Hepatocyte (in vitro differentiated cells): Measurements from ENCODE around the gene SLC22A23. TPM values are rescaled to one million over a fixed set of nuclear protein-coding genes. Genes with fewer than 3 reads are reported as not detected.

Source experiments
- DNase-seq: peaks from one replicate; pipeline ENCODE4 v3.0.0-alpha.2; 2016; ENCODE audit warnings: low spot score
- H2AFZ ChIP-seq: fragments of 200-600 bp; sonication (generic); 2 replicates; pipeline ENCODE4 v1.6.0; 2016; ENCODE audit warnings: antibody characterized with exemption, mild to moderate bottlenecking
- H3K27ac ChIP-seq: fragments of 200-600 bp; sonication (generic); 2 replicates; pipeline ENCODE4 v1.5.1; 2016; ENCODE audit warnings: mild to moderate bottlenecking
- H3K27me3 ChIP-seq: fragments of 200-600 bp; sonication (generic); 2 replicates; pipeline ENCODE4 v1.6.1; 2016
- H3K36me3 ChIP-seq: fragments of 200-600 bp; sonication (generic); replicated peaks from 2 replicates; pipeline ENCODE4 v1.5.1; 2016; ENCODE audit warnings: low read depth; ENCODE audit not compliant: insufficient read depth
- H3K4me1 ChIP-seq: fragments of 200-600 bp; sonication (generic); 2 replicates; pipeline ENCODE4 v1.5.1; 2016; ENCODE audit warnings: mild to moderate bottlenecking, moderate library complexity; ENCODE audit not compliant: insufficient read depth
- H3K4me2 ChIP-seq: fragments of 200-600 bp; sonication (generic); 2 replicates; pipeline ENCODE4 v1.6.0; 2016
- H3K4me3 ChIP-seq: fragments of 200-600 bp; sonication (generic); 2 replicates; pipeline ENCODE4 v1.5.1; 2016; ENCODE audit warnings: mild to moderate bottlenecking
- H3K79me2 ChIP-seq: fragments of 200-600 bp; sonication (generic); 2 replicates; pipeline ENCODE4 v1.6.0; 2017; ENCODE audit warnings: mild to moderate bottlenecking
- H3K9me2 ChIP-seq: fragments of 200-600 bp; sonication (generic); replicated peaks from 2 replicates; pipeline ENCODE4 v1.6.0; 2017; ENCODE audit warnings: mild to moderate bottlenecking; ENCODE audit not compliant: insufficient read depth
- H3K9me3 ChIP-seq: fragments of 200-600 bp; sonication (generic); 2 replicates; pipeline ENCODE4 v1.5.1; 2016; ENCODE audit warnings: low read depth, mild to moderate bottlenecking
- H4K20me1 ChIP-seq: fragments of 200-600 bp; sonication (generic); 2 replicates; pipeline ENCODE4 v1.6.0; 2016; ENCODE audit warnings: mild to moderate bottlenecking; ENCODE audit not compliant: insufficient read depth, poor library complexity, severe bottlenecking
- EZH2 ChIP-seq: fragments of 200-600 bp; sonication (generic); IDR thresholded peaks from 2 replicates; pipeline ENCODE4 v1.6.1; 2016; ENCODE audit warnings: antibody characterized with exemption, mild to moderate bottlenecking, borderline replicate concordance
- EZH2phosphoT487 ChIP-seq: fragments of 200-600 bp; sonication (generic); IDR thresholded peaks from one replicate; pipeline ENCODE4 v1.6.1; 2018; ENCODE audit warnings: antibody characterized with exemption, mild to moderate bottlenecking, low read depth, moderate library complexity; ENCODE audit not compliant: unreplicated experiment, severe bottlenecking
- WGBS: methylation state at CpG from one replicate; pipeline ENCODE4 v1.1.6; 2016; ENCODE audit warnings: low lambda C conversion rate; ENCODE audit errors: missing lambda C conversion rate; 5-methylcytosine and 5-hydroxymethylcytosine counted together
- polyA plus RNA-seq: library from polyadenylated mRNA; unstranded; fragments of >200 nt; fragmentation: Nextera tagmentation; extraction: Ambion mirVana; gene quantifications from 2 replicates; pipeline ENCODE4 v1.2.1, GENCODE V29; 2016
- total RNA-seq: library from RNA; depleted of rRNA; stranded (reverse); fragments of >200 nt; gene quantifications from 2 replicates; pipeline ENCODE4 v1.2.3, GENCODE V29; 2014
- TF ChIP-seq, protein P1 (sequence below): fragments of 200-600 bp; sonication (generic); IDR thresholded peaks from 2 replicates; pipeline ENCODE4 v1.5.1; 2016; ENCODE audit warnings: antibody characterized with exemption, mild to moderate bottlenecking; ENCODE audit not compliant: poor library complexity

The SLC22A23 gene
- total and polyA plus RNA-seq, 2 experiments from 2014 or later = 14.3 to 14.8 TPM

DNA sequence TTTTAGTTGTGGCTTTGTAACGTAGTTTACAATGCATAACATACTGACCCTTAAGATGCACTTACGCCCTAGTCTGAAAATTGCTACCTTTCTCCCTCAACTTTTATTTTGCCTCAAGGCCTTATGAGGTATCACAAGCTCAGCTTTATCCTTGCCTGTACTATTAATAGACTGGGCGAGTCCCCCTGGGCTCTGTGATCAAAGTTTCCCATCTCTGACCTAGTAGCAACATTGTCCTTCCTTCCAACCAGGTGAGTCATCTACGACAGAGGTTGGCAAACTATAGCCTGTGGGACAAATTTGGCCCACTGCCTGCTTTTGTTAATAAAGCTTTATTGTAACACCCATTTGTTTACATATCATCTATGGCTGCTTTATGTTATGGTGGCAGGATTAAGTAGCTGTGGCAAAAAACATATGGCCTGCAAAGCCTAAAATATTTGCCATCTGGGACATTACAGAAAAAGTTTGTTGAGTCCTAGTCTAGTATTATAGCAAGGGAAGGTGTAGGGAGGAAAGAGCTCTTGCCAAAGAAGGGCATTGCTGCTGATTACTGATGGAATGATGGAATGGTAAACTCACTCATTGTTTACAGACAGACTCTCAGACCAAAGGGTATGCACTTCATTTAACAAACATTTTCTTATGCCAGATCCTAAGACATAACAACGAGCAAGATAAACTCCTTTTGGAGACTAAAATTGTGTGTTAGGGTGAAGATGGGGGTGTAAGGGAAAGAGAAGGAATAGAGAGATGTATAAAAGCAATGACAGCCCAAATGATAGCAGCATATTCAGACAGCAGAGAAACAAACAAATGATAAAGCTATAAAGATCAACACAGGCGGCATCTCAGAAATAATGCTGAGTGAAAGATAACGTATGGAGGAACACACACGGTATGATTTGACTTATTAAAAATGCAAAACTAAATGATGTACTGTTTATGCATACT is 74.2 kb downstream of the SLC22A23 start:
- H3K4me2 ChIP-seq = peak overlapping the region; percentile 32
- peak overlapping the region; percentile 65 for H3K27ac ChIP-seq
- WGBS = 63% methylated on average over 8 of the region's 8 CpGs

DNA sequence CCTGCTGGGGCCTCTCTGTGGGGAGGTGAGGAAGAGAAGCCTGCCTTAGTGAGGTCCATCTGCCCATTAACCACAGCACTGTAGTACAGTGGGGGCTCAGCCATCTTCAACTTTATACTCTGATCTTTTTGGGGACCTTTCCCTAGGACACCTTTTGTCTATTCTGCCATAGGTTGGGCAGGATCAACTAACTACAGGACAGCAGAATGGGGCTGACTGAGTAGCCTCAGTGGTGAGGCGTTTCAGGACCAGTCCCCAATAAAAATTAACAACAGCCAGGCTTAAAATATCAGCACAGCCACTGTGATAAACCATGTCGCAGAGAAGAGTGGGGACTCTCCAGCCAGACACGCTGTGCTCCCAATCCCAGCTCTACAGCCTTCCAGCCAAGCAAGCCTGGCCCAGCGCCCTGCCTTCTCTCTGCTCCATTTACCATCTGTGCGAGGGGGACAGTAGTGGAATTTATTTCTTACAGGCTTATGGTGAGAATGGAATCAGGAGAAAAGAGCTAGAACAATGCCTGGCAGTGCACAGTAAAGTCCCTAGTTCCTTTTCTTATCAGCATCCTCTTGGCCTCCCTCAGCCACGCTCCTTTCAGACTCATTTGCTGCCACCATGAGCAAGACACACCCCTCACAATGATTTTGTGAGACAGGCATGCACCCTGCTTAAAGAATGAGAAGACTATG is 75.5 kb downstream of the SLC22A23 start:
- H3K9me2 ChIP-seq = no peaks in the 10 kb centered on the region
- H3K36me3 ChIP-seq = no peaks in the 10 kb centered on the region
- H3K79me2 ChIP-seq = peaks cover 19% of the 10 kb centered on the region
- no peaks in the 10 kb centered on the region for H3K9me3 ChIP-seq
- H3K4me1 ChIP-seq = peaks cover 55% of the 10 kb centered on the region
- H3K27ac ChIP-seq = peak overlapping the region; percentile 65
- no peak overlapping the region for H3K4me2 ChIP-seq
- WGBS = 71% methylated on average over 6 of the region's 6 CpGs
- H2AFZ ChIP-seq = no peak overlapping the region
- DNase-seq = no peak
- no peak for TF ChIP-seq EZH2
- TF ChIP-seq, protein P1, sequence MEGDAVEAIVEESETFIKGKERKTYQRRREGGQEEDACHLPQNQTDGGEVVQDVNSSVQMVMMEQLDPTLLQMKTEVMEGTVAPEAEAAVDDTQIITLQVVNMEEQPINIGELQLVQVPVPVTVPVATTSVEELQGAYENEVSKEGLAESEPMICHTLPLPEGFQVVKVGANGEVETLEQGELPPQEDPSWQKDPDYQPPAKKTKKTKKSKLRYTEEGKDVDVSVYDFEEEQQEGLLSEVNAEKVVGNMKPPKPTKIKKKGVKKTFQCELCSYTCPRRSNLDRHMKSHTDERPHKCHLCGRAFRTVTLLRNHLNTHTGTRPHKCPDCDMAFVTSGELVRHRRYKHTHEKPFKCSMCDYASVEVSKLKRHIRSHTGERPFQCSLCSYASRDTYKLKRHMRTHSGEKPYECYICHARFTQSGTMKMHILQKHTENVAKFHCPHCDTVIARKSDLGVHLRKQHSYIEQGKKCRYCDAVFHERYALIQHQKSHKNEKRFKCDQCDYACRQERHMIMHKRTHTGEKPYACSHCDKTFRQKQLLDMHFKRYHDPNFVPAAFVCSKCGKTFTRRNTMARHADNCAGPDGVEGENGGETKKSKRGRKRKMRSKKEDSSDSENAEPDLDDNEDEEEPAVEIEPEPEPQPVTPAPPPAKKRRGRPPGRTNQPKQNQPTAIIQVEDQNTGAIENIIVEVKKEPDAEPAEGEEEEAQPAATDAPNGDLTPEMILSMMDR = no peak
- TF ChIP-seq EZH2phosphoT487 = no peak
- no peaks in the 10 kb centered on the region for H4K20me1 ChIP-seq
- no peaks in the 10 kb centered on the region for H3K27me3 ChIP-seq
- H3K4me3 ChIP-seq = no peak overlapping the region

More for the DNA sequence above, 74.2 kb downstream of the SLC22A23 start:
- Histone ChIP-seq H3K4me3 (no peak overlapping the region), H3K36me3 (no peaks in the 10 kb centered on the region), H2AFZ (no peak overlapping the region), H3K79me2 (peaks cover 25% of the 10 kb centered on the region), H3K9me2 (no peaks in the 10 kb centered on the region), H3K9me3 (no peaks in the 10 kb centered on the region), H3K4me1 (peaks cover 55% of the 10 kb centered on the region), H3K27me3 (no peaks in the 10 kb centered on the region), H4K20me1 (no peaks in the 10 kb centered on the region)
- peak; percentile 44 for DNase-seq
- TF ChIP-seq, protein P1 = no peak
- TF ChIP-seq EZH2 (no peak), EZH2phosphoT487 (no peak)

DNA sequence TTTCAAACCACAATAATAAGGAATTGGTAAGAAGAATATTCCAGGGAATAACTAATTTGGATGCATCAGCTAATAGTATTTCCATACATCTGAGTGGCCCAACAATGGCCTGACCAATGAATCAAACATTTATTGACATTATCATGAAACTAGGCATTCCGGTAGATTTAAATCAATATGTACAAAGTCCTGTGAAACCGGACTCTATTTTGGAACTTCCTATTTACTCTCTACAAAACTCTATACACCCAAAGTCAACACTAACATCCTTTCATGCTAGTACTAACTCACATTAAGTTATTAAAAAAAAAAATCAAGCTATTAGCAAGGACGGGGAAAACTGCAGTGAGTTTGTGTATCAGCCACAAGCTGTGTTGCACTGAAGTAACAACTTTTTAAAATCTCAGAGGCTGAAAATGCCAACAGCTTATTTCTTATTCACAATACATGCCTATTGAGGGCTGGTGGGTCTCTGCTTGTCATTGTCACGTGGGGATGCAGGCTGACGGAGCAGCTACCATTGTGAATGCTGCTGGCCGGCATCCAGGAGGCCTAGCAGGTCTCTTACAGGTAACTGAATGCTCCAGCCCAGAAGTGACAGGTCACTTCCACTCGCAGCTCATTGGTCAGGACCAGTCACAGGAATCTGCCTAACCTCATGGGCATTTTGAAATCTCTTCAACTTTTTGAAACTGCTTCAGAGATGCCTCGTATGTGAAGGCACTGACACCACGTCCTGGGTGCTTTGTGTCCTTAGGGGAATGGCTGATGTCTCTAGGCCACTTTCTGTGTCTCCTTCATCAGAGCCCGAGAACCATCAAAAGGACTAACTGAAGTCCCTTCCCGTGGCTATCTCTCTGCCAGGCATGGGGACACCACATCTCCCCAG is 76.3 kb downstream of the SLC22A23 start:
- H3K4me1 ChIP-seq = peaks cover 50% of the 10 kb centered on the region
- DNase-seq = peak; percentile 54
- WGBS = 77% methylated on average over 11 of the region's 11 CpGs
- H3K27ac ChIP-seq = peak overlapping the region; percentile 65
- H3K27me3 ChIP-seq = no peaks in the 10 kb centered on the region
- no peaks in the 10 kb centered on the region for H3K9me2 ChIP-seq
- H4K20me1 ChIP-seq = no peaks in the 10 kb centered on the region
- peaks cover 19% of the 10 kb centered on the region for H3K79me2 ChIP-seq
- no peak overlapping the region for H2AFZ ChIP-seq
- H3K4me3 ChIP-seq = no peak overlapping the region
- H3K36me3 ChIP-seq = no peaks in the 10 kb centered on the region
- no peak overlapping the region for H3K4me2 ChIP-seq
- TF ChIP-seq, protein P1 = no peak
- TF ChIP-seq EZH2 (no peak), EZH2phosphoT487 (no peak)
- H3K9me3 ChIP-seq = no peaks in the 10 kb centered on the region
